A549 (cell line): ENCODE measurements around the gene ZNF804B. TPM values are rescaled to one million over a fixed set of nuclear protein-coding genes. Genes with fewer than 3 reads are reported as not detected.

ENCODE experiments used
- ATAC-seq, 2 experiments: fragments of 200-7000 bp in 1 of 2; fragments of >200 bp in 1 of 2; cut with Nextera tagmentation in 1 of 2; cut with Tn5 transposase in 1 of 2; 3 replicates each; pipeline versions ENCODE4 v1.8.0 to v1.9.1; 2018 to 2020; ENCODE audit warnings: mild to moderate bottlenecking in 1 of 2, moderate library complexity in 1 of 2
- CTCF ChIA-PET: fragments of 300-600 bp; sonication (Branson Sonifier 250); formaldehyde crosslinking; extraction: SDS; loops from one replicate; lab custom pipeline; 2021; ENCODE audit warnings: antibody characterized with exemption, inconsistent platforms; lab: Yijun Ruan, JAX
- POLR2A ChIA-PET: fragments of 350-600 bp; formaldehyde crosslinking; extraction: SDS; loops from one replicate; lab custom pipeline; 2021; ENCODE audit warnings: antibody characterized with exemption, inconsistent platforms; lab: Yijun Ruan, JAX
- DNase-seq, 2 experiments: peaks; one replicate each; pipeline versions ENCODE4 v3.0.0 to v3.0.0-alpha.2; 2011 to 2016; ENCODE audit warnings: low read depth in 1 of 2, low spot score in 1 of 2
- FAIRE-seq: peaks from 2 replicates; lab custom pipeline; 2011; peaks lifted over from hg19 to GRCh38; lab: Jason Lieb, UNC
- H3K27ac ChIP-seq, 2 experiments: fragments of >200 bp; sonication (Bioruptor Twin); formaldehyde crosslinking; 3 replicates each; pipeline ENCODE4 v1.5.1; 2016 to 2017
- H3K4me1 ChIP-seq: fragments of >200 bp; sonication (Bioruptor Twin); formaldehyde crosslinking; 3 replicates; pipeline ENCODE4 v1.6.1; 2016
- H3K4me2 ChIP-seq: fragments of >200 bp; sonication (Bioruptor Twin); formaldehyde crosslinking; 3 replicates; pipeline ENCODE4 v1.6.1; 2016
- H3K4me3 ChIP-seq: fragments of >200 bp; sonication (Bioruptor Twin); formaldehyde crosslinking; 3 replicates; pipeline ENCODE4 v1.5.1; 2016
- H3K9me3 ChIP-seq: fragments of >200 bp; sonication (Bioruptor Twin); formaldehyde crosslinking; 3 replicates; pipeline ENCODE4 v1.6.1; 2016
- CBX8 ChIP-seq: fragments of 200-600 bp; sonication (generic); IDR thresholded peaks from 2 replicates; pipeline ENCODE4 v1.6.1; 2016
- CEBPB ChIP-seq, 2 experiments: fragments of >200 bp in 1 of 2; sonication (Bioruptor Twin) in 1 of 2; formaldehyde crosslinking in 1 of 2; IDR thresholded peaks; 2 replicates each; pipeline ENCODE4 v1.6.1; 2012 to 2016
- EHF ChIP-seq: fragments of 250-450 bp; sonication (Bioruptor Pico); IDR thresholded peaks from 2 replicates; pipeline ENCODE4 v1.5.0; 2020; ENCODE audit warnings: mild to moderate bottlenecking
- HDAC2 ChIP-seq: fragments of 200-600 bp; sonication (generic); IDR thresholded peaks from 2 replicates; pipeline ENCODE4 v1.6.1; 2016
- HEYL ChIP-seq: fragments of 250-450 bp; sonication (Bioruptor Pico); IDR thresholded peaks from 2 replicates; pipeline ENCODE4 v1.8.0; 2021; ENCODE audit warnings: mild to moderate bottlenecking, moderate library complexity
- HOXB13 ChIP-seq: fragments of 250-450 bp; sonication (Bioruptor Pico); IDR thresholded peaks from 2 replicates; pipeline ENCODE4 v1.5.0; 2020; ENCODE audit warnings: low read depth, mild to moderate bottlenecking, moderate library complexity
- HOXB5 ChIP-seq: fragments of 250-450 bp; sonication (Bioruptor Pico); IDR thresholded peaks from 2 replicates; pipeline ENCODE4 v1.5.0; 2020; ENCODE audit warnings: mild to moderate bottlenecking, moderate library complexity
- JUNB ChIP-seq: fragments of >200 bp; sonication (Bioruptor Twin); formaldehyde crosslinking; IDR thresholded peaks from 2 replicates; pipeline ENCODE4 v1.6.1; 2016
- KDM5A ChIP-seq: fragments of 200-600 bp; sonication (generic); IDR thresholded peaks from 2 replicates; pipeline ENCODE4 v1.6.1; 2016; ENCODE audit warnings: antibody characterized with exemption, mild to moderate bottlenecking
- MAFK ChIP-seq: fragments of 450-650 bp; IDR thresholded peaks from 2 replicates; pipeline ENCODE4 v1.6.1; 2014; ENCODE audit not compliant: partially characterized antibody
- MAZ ChIP-seq: fragments of 150-350 bp; IDR thresholded peaks from 2 replicates; pipeline ENCODE4 v1.6.1; 2014; ENCODE audit warnings: antibody characterized with exemption, low read depth, low read length, borderline replicate concordance
- MYC ChIP-seq: IDR thresholded peaks from 2 replicates; pipeline ENCODE4 v1.6.1; 2012; ENCODE audit warnings: mild to moderate bottlenecking, inconsistent platforms, low read length, improper control_type of control experiment, borderline replicate concordance
- POLR2A ChIP-seq: IDR thresholded peaks from 2 replicates; pipeline ENCODE4 v1.6.1; 2012; ENCODE audit warnings: mild to moderate bottlenecking, low read length
- RARB ChIP-seq: fragments of 250-450 bp; sonication (Bioruptor Pico); IDR thresholded peaks from 2 replicates; pipeline ENCODE4 v1.8.0; 2021; ENCODE audit warnings: mild to moderate bottlenecking, moderate library complexity
- RCOR1 ChIP-seq: fragments of 150-350 bp; IDR thresholded peaks from 2 replicates; pipeline ENCODE4 v1.6.1; 2014; ENCODE audit warnings: antibody characterized with exemption, low read length, low read depth
- RFX5 ChIP-seq: fragments of 450-650 bp; IDR thresholded peaks from 2 replicates; pipeline ENCODE4 v1.7.1; 2014; ENCODE audit warnings: antibody characterized with exemption, mild to moderate bottlenecking, moderate library complexity
- RNF2 ChIP-seq: fragments of 200-600 bp; sonication (generic); IDR thresholded peaks from 2 replicates; pipeline ENCODE4 v1.6.1; 2016; ENCODE audit warnings: low read depth, mild to moderate bottlenecking, antibody characterized with exemption, moderate library complexity, borderline replicate concordance
- TP53 ChIP-seq: fragments of 250-450 bp; sonication (Bioruptor Pico); IDR thresholded peaks from 2 replicates; pipeline ENCODE4 v1.5.0; 2021; ENCODE audit warnings: mild to moderate bottlenecking, moderate library complexity
- ZFP36 ChIP-seq: fragments of 450-650 bp; IDR thresholded peaks from 2 replicates; pipeline ENCODE4 v1.6.1; 2014; ENCODE audit warnings: borderline replicate concordance; ENCODE audit not compliant: partially characterized antibody
- WGBS: methylation state at CpG from one replicate; pipeline ENCODE4 v1.1.6; 2017; ENCODE audit errors: missing lambda C conversion rate; 5-methylcytosine and 5-hydroxymethylcytosine counted together
- polyA plus RNA-seq, 4 experiments: library from polyadenylated mRNA; depleted of rRNA in 3 of 4; stranded (reverse); fragments of >200 nt; fragmentation: RNase III in 1 of 4; extraction: RNeasy Plus Mini Kit Qiagen cat#74134 plus additional on column Dnase treatment in 1 of 4; gene quantifications; 2 replicates in 3 of 4; 3 replicates in 1 of 4; pipeline ENCODE4 v1.2.3, GENCODE V29; 2011 to 2017
- TF ChIP-seq, protein P1 (sequence below): IDR thresholded peaks from 2 replicates; pipeline ENCODE4 v1.6.1; 2012
- TF ChIP-seq, protein P2 (sequence below): fragments of 450-650 bp; IDR thresholded peaks from 2 replicates; pipeline ENCODE4 v1.6.1; 2014; ENCODE audit warnings: antibody characterized with exemption
- TF ChIP-seq, protein P3 (sequence below): fragments of >200 bp; sonication (Bioruptor Twin); formaldehyde crosslinking; IDR thresholded peaks from 3 replicates; pipeline ENCODE4 v1.6.1; 2016
- TF ChIP-seq, protein P4 (sequence below): fragments of 200-600 bp; sonication (generic); IDR thresholded peaks from 2 replicates; pipeline ENCODE4 v1.6.1; 2016; ENCODE audit warnings: antibody characterized with exemption, mild to moderate bottlenecking, moderate library complexity

Gene ZNF804B
- polyA plus RNA-seq, 2 of the 4 experiments (the other 2 are of a cell fraction): not detected

DNA sequence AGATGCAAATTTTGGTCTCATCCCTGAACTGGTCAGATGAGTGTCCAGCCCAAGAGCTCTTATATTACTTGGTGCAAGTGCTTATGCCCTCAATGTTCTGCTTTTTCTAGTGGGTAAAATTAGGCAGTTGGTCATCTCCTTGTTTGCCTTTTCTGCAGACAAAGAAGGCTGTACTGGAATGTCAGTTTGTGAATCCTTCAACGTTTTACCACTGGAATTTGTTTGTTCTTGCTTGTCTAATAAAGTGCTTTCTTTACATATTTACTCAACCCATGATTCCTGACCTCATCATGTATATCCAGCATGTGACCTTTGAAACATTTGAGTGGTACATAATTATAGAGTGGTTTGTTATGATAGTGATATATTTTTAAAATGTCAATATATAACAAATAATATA is 268.3 kb downstream of the ZNF804B start:
- WGBS: 0% methylated on average over 1 of the region's 1 CpG
- FAIRE-seq: no peak
- H3K4me1 ChIP-seq: no peaks in the 10 kb centered on the region
- H3K4me2 ChIP-seq: no peak overlapping the region
- no peak overlapping the region for H3K4me3 ChIP-seq
- TF ChIP-seq HOXB5 (CRISPR knock-in tag) (no peak), MAZ (no peak), JUNB (no peak), HEYL (CRISPR knock-in tag) (no peak), ZFP36 (no peak)
- TF ChIP-seq, protein P1, sequence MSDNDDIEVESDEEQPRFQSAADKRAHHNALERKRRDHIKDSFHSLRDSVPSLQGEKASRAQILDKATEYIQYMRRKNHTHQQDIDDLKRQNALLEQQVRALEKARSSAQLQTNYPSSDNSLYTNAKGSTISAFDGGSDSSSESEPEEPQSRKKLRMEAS: no peak
- TF ChIP-seq, protein P2, sequence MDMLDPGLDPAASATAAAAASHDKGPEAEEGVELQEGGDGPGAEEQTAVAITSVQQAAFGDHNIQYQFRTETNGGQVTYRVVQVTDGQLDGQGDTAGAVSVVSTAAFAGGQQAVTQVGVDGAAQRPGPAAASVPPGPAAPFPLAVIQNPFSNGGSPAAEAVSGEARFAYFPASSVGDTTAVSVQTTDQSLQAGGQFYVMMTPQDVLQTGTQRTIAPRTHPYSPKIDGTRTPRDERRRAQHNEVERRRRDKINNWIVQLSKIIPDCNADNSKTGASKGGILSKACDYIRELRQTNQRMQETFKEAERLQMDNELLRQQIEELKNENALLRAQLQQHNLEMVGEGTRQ: no peak
- POLR2A ChIA-PET: no interaction called here
- CTCF ChIA-PET: no interaction called here
- no peak for ATAC-seq
- peak in 1 of 2 experiments; percentile 0 for DNase-seq
- H3K27ac ChIP-seq: no peak overlapping the region
- H3K9me3 ChIP-seq: no peaks in the 10 kb centered on the region

DNA sequence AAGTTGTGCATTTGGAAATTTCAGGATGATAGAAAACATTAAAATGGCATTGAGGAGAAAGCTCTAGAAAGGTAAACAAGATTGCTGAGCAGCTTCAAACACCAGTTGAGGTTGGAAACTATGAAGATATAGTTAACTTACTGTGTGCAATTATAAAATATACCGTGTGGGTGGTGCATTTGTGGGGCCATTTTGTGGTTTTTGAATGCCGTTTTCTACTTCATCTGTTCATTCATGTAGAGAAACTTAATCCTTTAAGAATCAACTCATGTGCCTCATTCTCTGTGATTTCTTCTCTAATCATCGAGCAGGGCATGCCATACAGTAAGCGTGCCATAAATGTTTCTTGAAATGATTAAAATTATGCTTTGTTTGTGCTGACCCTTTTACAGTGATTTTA is 268.8 kb downstream of the ZNF804B start:
- WGBS: 16% methylated on average over 4 of the region's 4 CpGs
- TF ChIP-seq RCOR1: no peak
- no peak for TF ChIP-seq HOXB13 (CRISPR knock-in tag)
- no peak for TF ChIP-seq ZFP36
- TF ChIP-seq CBX8: no peak
- TF ChIP-seq MAFK: no peak
- no peak for TF ChIP-seq MAZ
- TF ChIP-seq HOXB5 (CRISPR knock-in tag): no peak
- TF ChIP-seq, protein P2: no peak
- TF ChIP-seq TP53: no peak
- TF ChIP-seq CEBPB (IDR thresholded peaks at IDR 0.05): no peak
- no peak for TF ChIP-seq POLR2A
- no peak for TF ChIP-seq HDAC2
- no peak for TF ChIP-seq MYC
- TF ChIP-seq JUNB: no peak
- TF ChIP-seq KDM5A: no peak
- TF ChIP-seq, all 56 proteins: peak for 0
- ChIA-PET CTCF (no interaction called here), POLR2A (no interaction called here)
- Histone ChIP-seq H3K9me3 (no peaks in the 10 kb centered on the region), H3K4me3 (no peak overlapping the region), H3K4me2 (no peak overlapping the region), H3K27ac (no peak overlapping the region), H3K4me1 (no peaks in the 10 kb centered on the region)
- ATAC-seq: no peak
- FAIRE-seq: no peak
- DNase-seq: no peak

DNA sequence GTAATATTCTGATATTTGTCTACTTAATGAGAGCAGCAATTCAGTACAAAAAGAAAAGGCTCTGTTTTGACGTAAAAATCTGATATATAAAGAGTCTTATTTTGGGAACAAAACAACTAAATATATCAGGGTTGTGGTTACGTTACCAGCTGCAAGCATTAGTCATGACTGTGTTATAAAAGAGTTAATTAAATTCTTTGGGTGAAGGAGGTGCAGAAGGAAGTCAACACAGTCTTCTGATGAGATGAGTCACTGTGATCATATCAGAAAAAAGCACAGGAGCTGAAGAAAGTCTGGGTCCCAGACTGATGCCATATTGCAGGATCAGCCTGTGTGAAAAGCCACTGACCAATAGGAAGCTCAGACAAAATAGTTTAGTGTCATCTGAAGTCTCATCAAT is 270.4 kb downstream of the ZNF804B start:
- TF ChIP-seq, protein P3, sequence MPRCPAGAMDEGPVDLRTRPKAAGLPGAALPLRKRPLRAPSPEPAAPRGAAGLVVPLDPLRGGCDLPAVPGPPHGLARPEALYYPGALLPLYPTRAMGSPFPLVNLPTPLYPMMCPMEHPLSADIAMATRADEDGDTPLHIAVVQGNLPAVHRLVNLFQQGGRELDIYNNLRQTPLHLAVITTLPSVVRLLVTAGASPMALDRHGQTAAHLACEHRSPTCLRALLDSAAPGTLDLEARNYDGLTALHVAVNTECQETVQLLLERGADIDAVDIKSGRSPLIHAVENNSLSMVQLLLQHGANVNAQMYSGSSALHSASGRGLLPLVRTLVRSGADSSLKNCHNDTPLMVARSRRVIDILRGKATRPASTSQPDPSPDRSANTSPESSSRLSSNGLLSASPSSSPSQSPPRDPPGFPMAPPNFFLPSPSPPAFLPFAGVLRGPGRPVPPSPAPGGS: no peak
- TF ChIP-seq, all 56 proteins: peak for 0
- H3K4me3 ChIP-seq: no peak overlapping the region
- H3K4me2 ChIP-seq: no peak overlapping the region
- ATAC-seq (no peak), FAIRE-seq (no peak), DNase-seq (no peak)
- no peaks in the 10 kb centered on the region for H3K9me3 ChIP-seq
- CTCF ChIA-PET: no interaction called here
- H3K4me1 ChIP-seq: no peaks in the 10 kb centered on the region
- 6% methylated on average over 2 of the region's 2 CpGs for WGBS
- no peak overlapping the region for H3K27ac ChIP-seq
- POLR2A ChIA-PET: no interaction called here

DNA sequence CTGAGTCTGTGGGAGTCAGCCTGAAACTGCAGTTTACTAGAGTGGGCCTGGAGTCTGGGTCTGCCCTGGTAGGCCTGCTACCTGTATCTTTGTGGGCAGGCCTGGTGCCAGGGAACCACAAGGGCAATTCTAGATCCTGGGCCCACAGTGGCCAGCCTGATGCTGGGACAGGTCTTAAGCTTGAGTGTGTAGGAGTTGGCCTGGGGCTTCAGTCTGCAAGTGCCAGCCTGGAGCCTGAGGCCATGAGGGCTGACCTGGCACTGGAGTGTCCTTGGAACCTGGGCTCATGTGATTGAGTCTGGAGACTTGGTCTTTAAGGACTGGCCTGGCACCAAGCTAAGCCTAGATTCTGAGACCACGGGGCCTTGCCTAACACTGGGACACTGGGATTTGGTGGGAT is 281.7 kb downstream of the ZNF804B start:
- no peak overlapping the region for H3K4me2 ChIP-seq
- no peak overlapping the region for H3K27ac ChIP-seq
- WGBS: 0% methylated on average over 1 of the region's 1 CpG
- no peaks in the 10 kb centered on the region for H3K9me3 ChIP-seq
- ChIA-PET POLR2A (no interaction called here), CTCF (no interaction called here)
- H3K4me3 ChIP-seq: no peak overlapping the region
- TF ChIP-seq, protein P4, sequence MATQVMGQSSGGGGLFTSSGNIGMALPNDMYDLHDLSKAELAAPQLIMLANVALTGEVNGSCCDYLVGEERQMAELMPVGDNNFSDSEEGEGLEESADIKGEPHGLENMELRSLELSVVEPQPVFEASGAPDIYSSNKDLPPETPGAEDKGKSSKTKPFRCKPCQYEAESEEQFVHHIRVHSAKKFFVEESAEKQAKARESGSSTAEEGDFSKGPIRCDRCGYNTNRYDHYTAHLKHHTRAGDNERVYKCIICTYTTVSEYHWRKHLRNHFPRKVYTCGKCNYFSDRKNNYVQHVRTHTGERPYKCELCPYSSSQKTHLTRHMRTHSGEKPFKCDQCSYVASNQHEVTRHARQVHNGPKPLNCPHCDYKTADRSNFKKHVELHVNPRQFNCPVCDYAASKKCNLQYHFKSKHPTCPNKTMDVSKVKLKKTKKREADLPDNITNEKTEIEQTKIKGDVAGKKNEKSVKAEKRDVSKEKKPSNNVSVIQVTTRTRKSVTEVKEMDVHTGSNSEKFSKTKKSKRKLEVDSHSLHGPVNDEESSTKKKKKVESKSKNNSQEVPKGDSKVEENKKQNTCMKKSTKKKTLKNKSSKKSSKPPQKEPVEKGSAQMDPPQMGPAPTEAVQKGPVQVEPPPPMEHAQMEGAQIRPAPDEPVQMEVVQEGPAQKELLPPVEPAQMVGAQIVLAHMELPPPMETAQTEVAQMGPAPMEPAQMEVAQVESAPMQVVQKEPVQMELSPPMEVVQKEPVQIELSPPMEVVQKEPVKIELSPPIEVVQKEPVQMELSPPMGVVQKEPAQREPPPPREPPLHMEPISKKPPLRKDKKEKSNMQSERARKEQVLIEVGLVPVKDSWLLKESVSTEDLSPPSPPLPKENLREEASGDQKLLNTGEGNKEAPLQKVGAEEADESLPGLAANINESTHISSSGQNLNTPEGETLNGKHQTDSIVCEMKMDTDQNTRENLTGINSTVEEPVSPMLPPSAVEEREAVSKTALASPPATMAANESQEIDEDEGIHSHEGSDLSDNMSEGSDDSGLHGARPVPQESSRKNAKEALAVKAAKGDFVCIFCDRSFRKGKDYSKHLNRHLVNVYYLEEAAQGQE: no peak
- TF ChIP-seq RFX5 (no peak), EHF (CRISPR knock-in tag) (no peak), RARB (no peak), RNF2 (no peak)
- ATAC-seq (no peak), DNase-seq (no peak), FAIRE-seq (no peak)
- no peaks in the 10 kb centered on the region for H3K4me1 ChIP-seq
